H4 (cell line): ENCODE results near the gene ANKRD44. TPM values are rescaled to one million over a fixed set of nuclear protein-coding genes. Genes with fewer than 3 reads are reported as not detected.

Experiments
- DNase-seq: peaks from one replicate; pipeline ENCODE4 v3.0.0-alpha.2; 2015; ENCODE audit warnings: low spot score
- total RNA-seq: library from RNA; depleted of rRNA; stranded (reverse); fragments of >200 nt; shearing (Covaris generic); gene quantifications from 2 replicates; pipeline ENCODE4 v1.2.3, GENCODE V29; 2014

The ANKRD44 gene
- total RNA-seq, 1 experiment from 2014 or later: 4.0 TPM

DNA sequence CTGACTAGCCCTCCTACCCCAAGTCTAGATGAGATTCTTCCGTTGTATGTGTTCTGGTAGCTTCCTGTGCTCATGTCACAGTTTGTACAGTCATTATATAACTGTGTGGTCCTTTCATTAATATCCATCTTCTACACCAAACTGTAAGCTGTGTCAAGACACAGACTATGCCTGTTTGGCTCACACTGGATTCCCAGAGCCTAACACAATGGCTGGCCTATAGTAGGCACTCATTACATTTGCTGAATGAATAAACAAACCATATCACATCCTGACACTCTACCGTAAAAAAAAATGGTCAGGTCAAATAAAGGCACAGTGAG is 72.6 kb downstream of the ANKRD44 start:
- no peak for DNase-seq

DNA sequence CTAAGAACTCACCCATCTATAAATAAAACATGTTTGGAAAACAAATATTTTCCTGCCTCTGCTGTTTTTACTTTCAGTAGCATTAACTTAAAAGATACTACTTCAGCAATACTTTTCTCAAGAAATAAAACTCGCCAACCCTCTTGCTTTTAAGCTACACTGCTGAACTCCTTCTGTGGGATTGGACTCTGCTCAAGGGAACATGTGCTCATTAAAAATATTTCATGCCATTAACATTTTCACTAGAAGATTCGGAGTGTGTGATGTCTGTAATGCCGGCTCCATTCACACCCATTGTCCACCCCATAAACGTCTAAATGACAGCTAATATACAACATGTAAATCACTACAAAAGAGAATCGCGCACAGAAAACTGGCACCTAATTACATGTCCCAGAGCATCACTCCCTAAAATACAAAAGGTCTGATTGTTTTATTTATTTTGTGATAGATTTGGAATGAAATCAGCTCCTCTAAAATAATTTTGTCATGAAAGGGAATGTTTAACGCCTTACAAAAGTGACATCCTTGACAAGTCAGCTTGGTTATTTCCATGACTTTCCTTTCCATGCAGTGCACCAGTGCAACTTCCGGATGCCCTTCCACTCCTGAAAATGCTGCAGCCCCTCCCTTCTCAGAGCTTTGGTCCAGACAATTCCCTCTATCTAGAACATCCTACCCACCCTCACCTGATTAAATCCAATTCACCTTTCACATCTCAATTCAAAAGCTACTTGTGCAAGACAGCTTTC is 73.1 kb downstream of the ANKRD44 start:
- DNase-seq: no peak

DNA sequence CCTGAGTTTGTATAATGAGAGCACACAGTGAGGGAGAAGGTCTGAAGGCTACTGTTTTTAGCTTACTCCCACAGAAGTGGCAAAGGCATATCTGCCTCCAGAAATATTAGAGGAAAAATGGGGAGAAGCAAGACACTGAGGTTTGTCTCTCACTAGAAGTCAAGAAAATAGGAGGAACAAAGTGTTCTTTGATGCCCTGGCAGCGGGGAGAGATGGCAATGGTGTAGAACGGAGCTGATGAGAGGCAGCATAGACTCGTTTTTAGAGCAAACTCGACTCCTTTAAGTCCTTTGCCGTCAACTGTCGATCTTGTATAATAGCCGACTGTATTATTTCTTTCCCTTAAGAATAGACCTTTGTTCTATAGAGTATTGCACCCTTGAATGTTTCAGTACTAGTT is 73.8 kb downstream of the ANKRD44 start:
- no peak for DNase-seq

DNA sequence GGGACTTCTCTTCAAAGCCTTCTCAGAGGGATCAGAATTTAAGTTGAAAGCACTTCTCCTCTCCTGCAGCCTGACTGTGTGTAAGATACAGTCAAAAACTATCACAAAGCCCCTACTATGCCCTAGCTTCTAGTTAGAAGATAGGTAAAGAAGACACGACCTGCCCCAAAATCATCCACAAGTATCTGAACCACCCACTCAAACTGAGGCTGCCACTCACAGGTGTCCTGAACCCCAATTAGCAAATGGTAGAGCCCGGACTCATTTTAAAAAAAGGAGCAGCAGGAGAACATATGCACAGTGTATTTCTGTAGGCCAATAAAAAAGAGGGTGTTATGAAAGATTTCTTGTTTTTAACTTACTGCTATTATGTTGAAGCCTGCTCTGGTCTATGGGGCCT is 74.4 kb downstream of the ANKRD44 start:
- no peak for DNase-seq

DNA sequence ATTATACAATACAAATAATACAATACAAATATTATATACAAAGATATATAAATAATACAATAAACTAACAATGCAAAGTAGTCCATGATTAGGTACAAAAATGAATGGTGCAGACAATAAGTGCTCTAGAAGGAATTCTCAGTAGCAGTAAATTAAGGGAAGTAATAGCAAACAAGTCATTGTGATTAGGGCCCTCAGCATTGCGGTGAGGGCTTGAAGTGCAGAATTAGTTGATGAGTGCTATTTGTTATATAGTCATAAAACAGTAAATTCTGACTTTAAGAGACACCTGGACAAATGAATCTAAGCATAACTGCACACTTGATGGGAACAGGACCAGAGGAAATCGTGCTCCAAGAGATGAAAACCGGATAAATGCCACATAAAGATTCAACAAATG is 74.9 kb downstream of the ANKRD44 start:
- DNase-seq: no peak

DNA sequence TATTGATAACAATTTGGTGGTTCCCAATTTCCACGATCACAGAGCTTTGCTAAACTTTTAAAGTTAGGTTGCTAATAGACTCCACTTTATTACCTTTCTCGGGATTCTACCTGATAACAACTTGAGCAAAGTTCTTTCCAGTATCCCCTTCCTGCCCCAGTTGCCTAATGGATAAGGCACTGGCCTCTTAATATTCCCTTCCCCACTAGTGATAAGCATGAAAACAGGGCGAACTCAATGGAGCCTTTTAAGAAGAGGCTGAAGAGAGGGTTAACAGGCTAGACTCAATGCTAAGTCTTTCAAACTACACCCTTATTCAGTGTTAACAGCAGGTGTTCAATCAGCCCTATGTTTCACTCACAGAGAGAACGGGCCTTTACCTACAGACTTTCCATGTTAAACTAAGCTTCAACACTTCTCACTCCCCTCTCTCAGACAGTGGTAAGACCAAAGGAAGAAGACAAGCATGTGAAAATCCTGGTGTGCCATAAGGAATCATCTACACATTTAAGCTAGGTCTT is 75.8 kb downstream of the ANKRD44 start:
- no peak for DNase-seq

DNA sequence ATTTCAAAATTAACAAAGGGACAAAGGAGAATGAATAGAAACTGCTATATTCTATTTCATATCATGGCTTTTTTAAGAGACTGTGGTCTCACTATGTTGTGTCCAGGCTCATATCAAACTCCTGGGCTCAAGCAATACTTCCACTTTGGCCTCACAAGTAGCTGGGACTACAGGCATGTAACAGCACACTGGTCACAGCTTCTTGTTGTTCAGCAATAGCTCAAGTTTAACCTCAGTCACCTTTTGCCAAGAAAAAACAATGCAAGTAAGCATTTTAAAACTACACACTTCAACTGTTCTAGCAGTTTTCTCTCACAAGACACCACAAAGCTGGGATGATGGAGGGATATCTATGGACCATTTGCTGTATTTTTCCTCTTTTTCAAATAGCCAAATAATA is 77.1 kb downstream of the ANKRD44 start:
- DNase-seq: no peak

DNA sequence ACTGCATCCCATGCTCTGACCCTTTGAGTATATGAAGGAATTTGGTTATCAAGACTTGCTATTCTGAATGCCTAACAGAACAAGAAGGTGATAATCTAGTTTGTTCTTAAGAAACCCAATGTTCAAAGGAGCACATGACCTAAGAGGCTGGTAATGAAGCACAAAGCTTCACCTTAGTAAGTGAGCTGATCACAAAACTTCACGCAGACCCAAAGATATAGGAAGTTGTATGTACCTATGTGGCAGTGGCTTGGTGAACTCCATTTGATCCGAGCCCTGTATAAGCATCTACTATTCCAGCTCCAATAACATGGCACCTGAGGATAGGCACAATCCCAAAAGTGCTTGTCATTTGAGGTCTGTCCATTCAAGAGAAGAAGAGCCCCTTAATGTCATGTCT is 78.6 kb downstream of the ANKRD44 start:
- no peak for DNase-seq

DNA sequence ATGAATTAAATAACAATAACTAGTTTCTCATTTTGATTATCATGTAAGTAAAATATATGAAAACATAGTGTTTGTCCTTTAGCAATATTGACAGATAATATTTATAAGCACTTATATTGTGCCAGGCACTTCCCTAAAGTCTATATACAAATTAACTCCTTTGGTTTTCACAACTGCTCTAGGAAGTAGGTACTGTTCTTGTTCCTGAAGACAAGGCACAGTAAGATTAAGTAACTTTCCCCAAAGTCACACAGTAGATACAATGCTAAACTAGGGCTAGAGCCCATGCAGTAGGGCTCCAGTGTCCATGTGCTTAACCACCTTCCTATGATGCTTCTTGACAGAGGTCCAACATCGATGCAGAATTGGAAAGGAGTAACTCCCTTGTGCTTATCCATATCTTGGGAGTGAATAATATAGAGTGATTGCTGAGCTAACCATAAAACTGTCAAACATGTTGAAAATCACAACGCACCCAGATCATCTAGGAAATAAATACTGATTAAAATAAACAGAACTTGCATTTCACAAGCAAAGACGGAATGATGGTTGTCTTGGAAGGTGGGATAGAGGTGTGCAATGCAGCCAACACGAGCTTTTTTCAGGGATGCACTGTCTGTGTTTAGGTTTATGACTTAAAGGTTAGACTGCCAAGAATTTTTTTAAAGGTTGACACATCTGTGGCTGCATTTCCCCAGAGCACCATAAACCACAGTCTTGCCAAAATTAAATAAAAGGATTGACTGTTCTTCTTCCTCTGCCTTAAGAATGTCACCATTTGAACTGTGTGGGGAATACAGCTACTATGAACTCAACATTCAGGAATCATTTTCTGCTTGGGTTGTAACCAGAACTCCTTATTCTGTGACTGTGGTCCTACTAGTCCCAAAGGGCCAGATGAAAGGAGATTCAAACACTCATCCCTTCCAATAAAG is 80.8 kb downstream of the ANKRD44 start:
- DNase-seq: peak; percentile 21

DNA sequence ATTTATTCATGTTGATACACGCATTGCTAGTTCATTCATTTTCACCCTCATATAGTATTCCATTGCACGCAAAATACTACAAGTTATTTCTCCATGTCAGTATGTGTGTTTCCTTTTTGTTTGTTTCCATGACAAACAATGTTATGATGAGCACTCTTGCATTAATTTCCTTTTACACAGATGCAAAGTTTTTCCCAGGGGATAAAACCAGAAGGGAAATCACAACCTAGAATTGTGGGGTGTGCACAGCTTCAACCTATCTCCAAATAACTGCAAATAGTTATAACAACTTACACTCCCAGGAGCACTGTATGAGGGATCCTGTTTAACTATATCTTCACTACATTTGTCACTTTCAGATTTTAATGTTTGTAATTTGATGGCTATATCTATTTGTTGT is 87.1 kb downstream of the ANKRD44 start:
- no peak for DNase-seq

DNA sequence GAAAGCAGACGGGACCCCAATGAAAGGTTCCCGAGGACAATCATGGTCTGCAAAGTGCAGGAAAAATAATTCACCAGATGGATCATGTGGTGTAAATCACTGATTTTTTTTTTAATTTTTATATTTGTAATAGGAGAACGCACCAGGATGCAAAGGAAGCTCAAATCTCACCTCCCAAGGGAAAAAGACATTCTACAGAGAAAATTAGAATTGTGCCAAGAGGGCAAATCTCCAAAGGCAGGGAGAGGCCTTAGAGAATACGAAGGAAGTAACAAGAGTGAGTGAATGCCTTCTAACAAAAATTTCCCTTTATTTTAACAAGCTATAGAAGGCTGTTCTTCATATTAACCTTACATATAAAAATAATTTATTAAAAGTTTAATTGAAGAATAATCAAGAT is 90.9 kb downstream of the ANKRD44 start:
- DNase-seq: no peak

DNA sequence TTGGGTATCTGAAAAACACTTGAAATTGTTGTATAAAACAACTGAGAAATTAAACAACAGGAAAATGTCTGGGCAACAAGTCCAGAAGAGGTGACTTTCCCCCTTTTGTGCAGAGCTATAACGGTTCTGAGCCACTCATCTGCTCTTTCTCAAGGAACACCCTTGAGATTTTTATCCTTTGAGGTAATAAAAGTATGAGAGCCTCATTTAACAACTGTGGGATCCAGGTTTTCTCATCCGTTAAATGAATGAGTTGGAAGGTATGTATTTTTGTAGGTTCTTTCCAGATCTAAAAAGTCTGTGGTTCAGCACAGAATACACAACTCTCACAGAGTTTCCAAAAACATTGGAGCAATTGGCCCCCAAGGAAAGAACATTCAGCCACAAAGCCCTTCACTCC is 93.0 kb downstream of the ANKRD44 start:
- no peak for DNase-seq

DNA sequence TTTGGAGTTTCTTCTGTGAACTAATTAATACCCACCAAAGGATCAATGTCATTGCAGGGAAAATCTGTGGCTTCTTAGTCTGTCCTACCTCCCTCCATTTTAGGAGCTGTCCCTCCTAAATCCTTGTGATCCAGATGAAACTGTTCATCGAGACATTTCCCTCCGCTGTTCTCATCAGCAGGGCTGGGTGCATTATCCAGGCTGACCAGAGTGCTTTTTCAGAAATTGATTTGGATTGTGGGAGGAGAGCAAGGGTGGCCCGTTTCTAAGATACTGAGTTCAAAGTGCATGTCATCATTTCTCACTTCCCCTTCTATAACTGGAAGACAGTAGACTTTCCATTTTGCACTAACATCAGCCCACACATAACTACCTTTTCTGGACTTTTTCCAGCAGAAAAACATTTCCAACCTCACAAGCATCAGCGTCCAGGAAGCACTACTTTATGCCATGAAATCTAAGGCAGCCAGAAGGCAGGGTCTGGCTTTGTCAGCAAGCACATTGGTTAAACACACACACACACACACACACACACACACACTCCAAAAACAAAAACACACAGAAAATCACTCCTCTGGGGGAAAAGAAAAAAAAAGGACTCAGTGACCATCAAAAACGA is 94.1 kb downstream of the ANKRD44 start:
- DNase-seq: no peak

DNA sequence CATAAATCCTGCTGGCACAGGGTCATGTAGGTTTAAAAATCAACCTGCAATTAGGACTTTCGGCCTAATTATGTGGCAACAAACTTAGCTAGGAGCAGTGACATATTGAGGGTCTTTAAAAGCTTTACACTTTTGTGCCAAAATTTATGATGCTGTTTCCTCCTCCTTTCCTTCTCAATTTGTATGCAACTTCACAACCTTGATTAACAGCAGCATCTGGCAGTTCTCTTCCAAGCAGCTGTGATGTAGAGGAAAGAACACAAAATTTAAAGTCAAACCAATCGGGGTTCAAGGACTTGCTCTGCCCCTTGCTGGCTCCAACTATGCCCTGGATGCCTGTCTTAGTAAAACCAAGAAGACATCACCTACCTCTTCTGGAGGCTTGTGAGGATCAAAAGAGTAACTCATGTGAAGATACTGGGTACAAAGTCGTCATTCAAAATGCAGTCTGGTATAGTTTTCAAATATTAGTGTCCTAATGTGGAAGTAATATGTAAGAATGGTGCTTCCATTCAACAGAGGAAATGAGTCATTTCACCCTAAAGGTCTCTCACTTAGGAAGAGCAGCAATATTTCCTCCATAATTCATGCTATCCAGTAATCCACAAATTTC is 94.7 kb downstream of the ANKRD44 start:
- no peak for DNase-seq

DNA sequence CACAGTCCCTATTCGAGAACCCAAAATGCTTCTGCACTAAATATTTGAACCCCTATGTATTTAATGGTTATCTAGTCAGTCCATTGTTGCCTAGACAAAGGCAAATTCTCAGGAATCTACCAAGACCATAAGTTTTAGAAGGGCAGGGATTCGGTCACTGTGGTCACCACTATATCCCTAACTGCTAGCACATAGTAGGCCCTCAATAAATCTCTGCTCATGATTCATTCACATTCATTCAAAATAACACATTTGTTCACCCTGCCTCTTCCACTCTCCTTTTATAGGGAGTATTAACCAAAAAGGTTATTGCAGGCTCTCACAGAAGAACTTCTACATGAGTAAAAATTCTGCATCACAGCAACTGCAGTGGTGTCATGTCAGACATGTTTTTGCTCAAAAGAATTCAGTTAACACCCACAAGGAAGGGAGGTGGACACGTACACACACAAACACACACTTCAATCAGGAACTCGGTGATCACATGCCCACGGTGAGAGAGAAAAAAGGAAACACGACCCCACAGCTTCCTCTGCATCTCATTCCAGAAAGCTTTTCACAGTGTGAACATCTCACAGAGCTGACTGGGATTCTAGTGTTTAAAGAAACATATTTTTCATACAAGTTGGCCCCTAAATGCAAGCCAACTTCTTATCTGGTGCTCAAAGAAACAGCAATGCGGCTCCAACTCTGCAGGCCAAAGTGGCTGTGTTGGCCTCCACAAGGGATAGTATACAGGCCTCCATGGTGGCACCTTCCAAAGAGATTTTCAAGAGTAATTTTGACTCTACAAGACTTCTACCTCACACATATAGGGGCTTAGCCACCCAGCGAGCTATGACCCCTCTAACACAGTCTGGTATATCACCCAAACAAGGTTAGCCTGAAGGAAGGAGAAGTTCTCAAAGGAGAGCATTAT is 98.0 kb downstream of the ANKRD44 start:
- DNase-seq: no peak

DNA sequence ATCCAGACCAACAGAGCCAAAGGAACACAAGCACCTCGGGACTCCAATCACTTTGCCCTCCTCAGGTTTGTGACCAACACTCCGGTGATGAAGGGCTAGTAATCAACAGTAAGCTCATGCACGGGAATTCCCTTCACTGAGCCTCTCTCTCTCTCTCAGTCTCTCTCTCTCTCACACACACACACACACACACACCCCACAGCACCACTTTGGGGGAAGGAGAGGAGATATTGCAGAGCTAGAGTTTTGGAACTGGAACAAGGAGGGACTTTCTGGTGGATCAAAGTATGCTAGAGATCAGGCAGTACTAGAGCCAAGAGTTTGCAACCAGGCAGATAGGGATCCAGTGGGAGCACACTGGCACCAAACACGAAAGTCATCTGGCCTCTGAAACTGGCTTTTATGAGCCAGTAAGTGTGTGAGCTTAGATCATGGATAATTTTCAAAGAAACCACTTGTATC is 98.7 kb downstream of the ANKRD44 start:
- no peak for DNase-seq

DNA sequence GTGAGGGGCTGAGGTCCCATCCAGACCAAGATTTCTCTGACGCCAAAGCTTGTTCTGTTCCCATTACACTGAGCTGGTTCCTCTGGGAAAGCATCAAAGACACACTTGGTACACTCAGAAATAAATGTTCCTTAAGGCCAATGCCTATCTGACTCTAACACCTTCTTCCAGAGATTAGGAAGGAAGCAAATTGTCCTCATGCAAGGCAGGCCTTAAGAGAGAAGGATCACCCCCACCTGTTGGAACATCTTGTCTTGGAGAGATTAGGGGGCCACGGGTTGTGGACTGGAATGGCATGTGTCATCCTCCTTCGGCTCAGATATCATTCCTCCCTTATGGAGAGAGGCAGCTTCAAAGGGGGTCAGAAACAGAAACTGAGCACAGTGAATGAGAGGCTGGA is 100.2 kb downstream of the ANKRD44 start:
- no peak for DNase-seq

DNA sequence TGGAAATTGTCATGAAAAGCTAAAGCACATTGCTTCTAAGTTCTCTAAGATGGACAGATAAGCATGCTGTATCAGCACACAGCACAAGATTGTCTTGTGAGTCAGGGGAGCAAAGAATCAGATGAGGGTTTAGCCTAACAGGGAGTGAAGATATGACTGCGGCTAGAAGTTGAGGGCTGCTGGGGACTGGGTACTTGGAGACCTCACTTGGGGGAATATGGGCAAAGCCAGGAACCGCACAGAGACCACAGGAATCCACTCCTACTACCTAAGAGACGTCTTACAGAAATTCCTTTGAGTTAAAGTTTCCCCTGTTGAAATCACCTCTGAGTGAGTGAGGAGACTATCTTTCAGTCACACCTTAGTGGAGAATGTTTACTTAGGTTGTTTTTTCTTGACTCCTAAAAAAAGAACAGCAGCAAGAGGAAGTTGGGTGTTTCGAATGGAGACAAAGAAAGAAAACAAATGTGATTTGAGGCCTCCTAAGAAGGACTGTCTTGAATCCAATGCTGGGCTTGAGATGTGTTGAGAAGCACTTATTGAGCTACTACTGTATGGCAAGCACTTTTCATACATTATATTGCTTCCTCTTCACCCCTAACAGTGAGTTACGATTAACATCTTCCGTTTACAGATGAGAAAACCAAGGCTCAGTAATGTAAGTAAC is 100.7 kb downstream of the ANKRD44 start:
- no peak for DNase-seq

DNA sequence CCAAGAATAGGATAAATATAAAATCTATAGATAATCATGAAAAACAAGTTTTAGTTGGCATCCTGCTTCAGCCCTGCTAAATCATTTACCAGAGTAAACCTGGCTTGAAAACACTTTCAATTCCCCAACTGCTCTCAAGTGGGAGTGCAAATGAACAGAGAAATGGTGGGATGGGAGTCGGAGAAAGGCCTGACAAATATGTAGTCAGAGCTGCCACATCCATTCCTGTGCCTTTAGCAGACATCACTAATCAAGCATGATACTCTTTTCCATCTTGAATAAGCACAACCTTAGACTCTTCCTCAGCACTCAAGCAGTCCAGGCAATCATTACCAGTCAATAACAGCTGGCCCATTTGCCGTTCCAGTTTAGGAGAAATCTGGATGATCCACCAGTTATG is 101.3 kb downstream of the ANKRD44 start:
- DNase-seq: no peak

DNA sequence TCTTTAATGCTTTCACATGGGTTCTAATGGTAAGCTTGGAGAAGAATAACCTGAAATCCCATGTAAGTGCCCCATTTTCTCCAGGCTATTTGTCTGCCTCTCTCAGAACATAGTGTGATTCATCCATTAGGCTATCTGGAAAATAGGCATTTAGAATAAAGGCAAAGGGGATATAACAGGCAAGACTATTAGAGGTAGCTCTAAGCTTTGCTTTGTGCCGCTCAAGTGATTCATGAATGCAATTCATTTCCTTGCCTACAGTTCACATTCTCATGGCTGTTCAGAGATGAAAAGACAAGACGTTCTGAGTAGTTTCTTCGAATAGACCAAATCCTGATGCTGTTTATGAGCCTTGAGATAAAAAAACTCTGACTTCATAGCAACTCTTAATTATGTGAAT is 101.7 kb downstream of the ANKRD44 start:
- DNase-seq: no peak
